SW480 (cell line): ENCODE results near the gene KCNK18.

Source experiments
- DNase-seq: peaks from one replicate; pipeline ENCODE4 v3.0.0-alpha.2; 2016; ENCODE audit warnings: low spot score

Gene KCNK18

DNA sequence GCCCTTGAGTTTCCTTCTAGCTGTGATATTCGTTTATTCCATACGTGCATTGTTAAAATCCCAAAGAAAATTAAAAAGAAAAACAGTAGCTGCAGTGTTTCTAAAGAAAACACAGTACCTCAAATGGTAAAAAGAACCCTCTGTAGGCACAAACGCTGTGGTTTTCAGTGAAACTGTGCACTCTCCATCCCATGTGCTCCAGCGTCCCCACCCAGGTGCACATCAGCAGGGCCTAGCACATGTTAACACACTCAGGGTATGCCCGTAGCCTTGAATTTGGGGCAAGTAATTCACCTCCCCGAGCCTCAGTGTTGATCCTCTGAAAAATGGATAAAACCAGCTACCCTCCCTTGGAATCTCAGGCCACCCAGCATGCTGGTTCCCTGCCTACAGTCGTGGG is 53.1 kb downstream of the KCNK18 start:
- no peak for DNase-seq

DNA sequence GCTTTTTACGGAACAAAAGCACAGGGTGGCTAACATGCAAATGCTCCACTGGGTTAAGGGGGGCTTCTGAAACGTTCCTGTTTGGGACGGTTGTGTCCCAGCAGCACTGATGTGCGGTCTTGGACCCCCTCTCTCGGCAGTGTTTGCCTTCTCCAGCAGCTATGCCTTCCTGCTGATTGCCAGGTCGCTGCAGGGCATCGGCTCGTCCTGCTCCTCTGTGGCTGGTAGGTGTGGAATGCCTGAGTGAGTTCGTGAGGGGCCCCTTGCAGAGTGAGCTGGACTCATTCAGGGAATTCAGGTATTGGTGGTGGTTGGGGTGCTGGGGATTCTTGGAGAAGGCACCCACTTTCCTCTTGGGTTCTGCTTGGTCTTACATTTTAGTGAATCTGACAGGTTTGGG is 56.6 kb downstream of the KCNK18 start:
- DNase-seq, result no peak

DNA sequence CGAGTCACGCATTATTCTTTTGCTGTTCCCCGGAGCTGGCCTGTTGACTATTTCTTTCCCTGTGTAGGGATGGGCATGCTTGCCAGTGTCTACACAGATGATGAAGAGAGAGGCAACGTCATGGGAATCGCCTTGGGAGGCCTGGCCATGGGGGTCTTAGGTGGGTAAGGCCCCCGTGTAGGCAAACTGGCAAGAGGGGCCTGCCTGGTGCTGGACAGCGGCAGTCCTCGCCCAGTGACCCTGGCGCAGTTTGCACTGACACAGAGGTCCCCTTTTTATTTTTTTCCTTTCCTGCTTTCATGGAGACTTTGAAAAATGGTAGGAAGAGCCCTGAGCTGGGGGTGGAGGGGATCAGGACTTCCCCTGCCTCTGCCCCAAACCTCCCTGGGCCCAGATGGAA is 57.0 kb downstream of the KCNK18 start:
- DNase-seq, result no peak

DNA sequence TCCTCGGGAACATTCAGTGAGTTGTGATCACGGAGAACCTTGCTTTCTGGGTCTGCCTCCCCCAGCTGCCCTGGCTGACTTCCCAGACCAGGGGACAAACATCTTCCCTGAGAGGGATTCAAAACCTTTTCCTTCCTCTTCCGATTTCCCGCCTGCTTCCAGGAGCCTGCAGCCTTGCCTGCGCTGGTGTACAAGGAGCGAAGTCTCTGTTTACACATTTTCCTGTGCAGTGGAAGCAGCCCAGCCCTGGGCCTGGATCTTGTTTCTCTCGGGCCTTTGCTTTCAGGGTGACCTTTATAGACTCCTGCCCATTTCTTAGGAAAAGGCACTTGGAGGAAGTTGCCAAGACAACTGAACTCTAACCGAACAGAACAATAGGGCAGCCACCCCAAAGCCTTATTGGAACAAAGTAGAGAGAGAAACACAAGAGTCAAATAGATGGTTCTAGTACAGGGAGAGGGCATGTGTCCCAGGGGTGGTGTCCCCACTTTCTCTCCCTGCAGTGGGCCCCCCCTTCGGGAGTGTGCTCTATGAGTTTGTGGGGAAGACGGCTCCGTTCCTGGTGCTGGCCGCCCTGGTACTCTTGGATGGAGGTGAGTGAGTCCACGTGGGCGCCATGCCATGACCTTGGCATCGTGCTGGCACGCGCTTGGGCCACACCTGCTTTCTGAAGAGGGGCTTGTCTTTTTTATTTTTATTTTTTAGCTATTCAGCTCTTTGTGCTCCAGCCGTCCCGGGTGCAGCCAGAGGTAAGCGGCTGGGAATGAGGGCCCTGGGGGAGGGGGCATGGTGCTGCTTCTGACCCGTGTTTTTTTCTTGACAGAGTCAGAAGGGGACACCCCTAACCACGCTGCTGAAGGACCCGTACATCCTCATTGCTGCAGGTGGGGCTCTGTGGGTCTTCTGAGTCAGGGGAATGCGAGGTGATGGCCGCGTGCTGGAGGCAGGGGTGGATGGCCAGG is 57.8 kb downstream of the KCNK18 start:
- no peak for DNase-seq

DNA sequence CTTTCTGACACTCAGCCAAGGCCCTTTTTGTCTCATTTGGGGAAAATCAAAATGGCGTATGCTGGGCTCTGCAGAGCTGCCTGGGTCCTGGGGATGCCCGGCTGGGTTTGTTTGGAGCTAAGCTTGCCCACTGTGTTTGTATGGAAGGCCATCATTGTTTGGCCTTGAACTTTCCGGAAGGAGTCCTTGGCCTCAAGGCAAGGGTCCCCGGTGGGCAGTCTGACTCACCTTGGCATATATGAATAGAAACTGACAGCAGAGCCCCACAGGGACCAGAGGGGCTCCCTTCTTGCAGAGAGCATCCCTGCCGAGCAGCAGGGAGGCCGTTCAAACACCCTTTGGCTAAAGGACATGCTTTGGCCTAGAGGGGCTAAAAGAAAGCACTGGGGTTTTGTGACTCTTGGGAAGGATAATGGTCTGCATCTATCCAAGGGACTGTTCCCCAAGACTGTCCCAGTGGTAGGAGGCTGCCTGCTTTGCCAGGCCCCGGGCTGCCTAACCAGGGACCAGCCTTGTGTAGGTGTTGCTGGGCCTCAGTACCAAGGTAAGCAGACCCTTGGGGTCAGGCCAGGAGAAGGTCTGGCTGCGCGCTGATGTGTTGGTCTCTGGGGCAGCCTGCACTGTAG is 58.7 kb downstream of the KCNK18 start:
- no peak for DNase-seq

DNA sequence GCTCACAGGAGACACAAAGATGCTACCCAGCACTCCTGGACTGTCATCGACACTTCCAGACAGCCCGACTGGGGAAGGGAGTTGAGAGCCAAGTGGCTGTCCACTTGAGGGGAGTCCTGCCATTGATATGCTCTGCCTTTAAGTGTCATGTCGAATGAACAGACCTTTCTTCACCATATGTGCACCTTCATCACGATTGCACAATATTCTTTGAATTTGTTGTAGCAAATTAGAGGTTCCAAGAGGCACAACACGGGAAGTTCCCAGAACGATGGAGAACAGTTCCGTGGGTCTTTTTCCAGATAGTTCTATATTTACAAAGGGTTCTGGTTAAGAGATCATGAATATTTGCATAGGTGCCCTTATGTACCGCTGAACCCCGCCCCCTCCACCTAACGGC is 59.6 kb downstream of the KCNK18 start:
- no peak for DNase-seq

DNA sequence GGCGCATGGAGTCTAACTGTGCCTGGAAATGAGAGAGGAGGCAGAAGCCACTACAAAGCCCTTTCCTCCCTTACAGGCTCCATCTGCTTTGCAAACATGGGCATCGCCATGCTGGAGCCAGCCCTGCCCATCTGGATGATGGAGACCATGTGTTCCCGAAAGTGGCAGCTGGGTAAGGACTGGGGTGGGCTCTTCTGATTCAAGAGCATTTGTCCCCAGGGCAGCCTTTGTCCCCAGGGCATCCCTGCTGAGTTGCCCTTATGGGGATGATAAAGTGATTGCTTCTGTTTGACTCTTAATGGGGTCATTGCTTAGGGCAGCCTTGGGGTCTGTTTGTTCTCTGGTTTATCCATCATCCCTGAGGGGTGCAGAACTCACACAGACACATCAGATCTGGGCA is 60.4 kb downstream of the KCNK18 start:
- DNase-seq, result no peak

DNA sequence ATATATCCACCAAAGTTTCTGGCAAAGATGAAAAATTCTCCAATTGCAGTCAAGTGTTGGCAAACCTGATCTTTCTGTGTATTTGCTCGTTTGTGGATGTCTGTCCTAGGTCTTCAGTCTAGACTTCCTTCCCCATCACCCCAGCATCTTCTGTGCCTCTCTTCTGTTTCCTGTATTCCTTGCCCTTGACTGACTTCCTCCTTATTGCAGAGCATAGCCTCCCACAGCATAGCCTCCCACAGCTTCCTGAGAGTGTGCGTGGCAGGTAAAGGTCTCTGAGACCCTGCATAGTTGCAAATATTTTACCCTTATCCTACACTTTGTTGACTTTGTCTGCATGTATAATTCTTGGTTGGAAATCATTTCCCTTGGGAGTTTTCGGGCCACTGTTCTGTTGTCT is 62.0 kb downstream of the KCNK18 start:
- no peak for DNase-seq
